ENCODE data around the gene SRA1.

DNA sequence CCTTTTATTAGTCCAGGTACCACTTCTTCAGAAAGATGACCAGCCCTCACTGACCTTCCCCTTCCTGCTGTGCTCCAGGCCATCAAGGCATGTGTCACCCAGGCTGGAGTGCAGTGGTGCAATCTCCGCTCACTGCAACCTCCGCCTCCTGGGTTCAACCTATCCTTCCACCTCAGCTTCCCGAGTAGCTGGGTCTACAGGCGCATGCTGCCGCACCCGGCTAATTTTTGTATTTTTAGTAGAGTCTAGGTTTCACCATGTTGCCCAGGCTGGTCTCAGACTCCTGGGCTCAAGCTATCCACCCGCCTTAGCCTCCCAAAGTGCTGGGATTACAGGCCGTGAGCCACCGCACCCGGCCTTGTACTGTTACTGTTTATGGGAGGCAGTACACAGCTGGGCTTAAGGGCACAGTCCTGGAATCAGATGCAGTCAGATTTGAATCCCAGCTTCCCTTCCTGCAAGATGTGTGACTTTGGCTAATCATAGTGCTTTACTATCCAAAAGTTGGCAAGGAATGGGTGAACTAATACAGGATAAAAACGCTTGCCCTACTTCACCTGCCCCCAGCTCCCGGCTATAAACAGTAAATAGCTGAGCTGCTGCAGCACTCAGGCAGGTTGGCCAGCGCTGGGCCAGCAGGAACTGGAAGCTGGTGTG, 10.3 kb downstream of the SRA1 start:
- TF ChIP-seq POLR2AphosphoS5 (IDR thresholded peaks at IDR 0.05), result no peak
- TF ChIP-seq, protein P1, sequence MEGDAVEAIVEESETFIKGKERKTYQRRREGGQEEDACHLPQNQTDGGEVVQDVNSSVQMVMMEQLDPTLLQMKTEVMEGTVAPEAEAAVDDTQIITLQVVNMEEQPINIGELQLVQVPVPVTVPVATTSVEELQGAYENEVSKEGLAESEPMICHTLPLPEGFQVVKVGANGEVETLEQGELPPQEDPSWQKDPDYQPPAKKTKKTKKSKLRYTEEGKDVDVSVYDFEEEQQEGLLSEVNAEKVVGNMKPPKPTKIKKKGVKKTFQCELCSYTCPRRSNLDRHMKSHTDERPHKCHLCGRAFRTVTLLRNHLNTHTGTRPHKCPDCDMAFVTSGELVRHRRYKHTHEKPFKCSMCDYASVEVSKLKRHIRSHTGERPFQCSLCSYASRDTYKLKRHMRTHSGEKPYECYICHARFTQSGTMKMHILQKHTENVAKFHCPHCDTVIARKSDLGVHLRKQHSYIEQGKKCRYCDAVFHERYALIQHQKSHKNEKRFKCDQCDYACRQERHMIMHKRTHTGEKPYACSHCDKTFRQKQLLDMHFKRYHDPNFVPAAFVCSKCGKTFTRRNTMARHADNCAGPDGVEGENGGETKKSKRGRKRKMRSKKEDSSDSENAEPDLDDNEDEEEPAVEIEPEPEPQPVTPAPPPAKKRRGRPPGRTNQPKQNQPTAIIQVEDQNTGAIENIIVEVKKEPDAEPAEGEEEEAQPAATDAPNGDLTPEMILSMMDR (IDR thresholded peaks at IDR 0.05), result no peak

Data from transverse colon (tissue), 4 donors.